Ishikawa (cell line): ENCODE measurements around the gene EREG.

Experiments
- EGR1 ChIP-seq: IDR thresholded peaks from 2 replicates; pipeline ENCODE4 v1.6.1; 2012
- EP300 ChIP-seq: IDR thresholded peaks from 2 replicates; pipeline ENCODE4 v1.6.1; 2012; ENCODE audit warnings: borderline replicate concordance
- MAX ChIP-seq: IDR thresholded peaks from 2 replicates; pipeline ENCODE4 v1.6.1; 2012
- RAD21 ChIP-seq: IDR thresholded peaks from 2 replicates; pipeline ENCODE4 v1.6.1; 2012; ENCODE audit warnings: low read depth
- TAF1 ChIP-seq: IDR thresholded peaks from 2 replicates; pipeline ENCODE4 v1.6.1; 2012; ENCODE audit warnings: low read depth, mild to moderate bottlenecking
- TEAD4 ChIP-seq: IDR thresholded peaks from 2 replicates; pipeline ENCODE4 v1.6.1; 2012
- YY1 ChIP-seq: IDR thresholded peaks from 2 replicates; pipeline ENCODE4 v1.6.1; 2012; ENCODE audit warnings: low read depth

DNA sequence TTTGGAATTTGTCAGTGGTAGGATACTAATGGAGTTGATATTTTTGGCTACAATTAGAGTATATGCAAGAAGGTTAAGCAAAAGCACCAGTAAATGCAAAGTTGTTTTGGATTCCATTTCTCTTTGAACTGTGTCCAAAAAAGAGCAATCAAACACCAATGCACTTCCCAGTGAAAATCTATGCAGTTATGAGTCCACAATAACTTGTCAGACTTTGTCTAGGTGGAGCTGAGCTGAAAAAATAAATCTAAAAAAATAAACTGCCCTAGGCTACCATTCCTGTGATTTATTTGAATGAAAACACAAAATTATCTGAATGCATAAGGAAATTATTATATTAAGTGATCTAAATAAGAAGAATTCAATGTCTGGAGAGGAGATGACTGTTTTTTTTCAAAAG is 42.9 kb downstream of the EREG start:
- TF ChIP-seq MAX (no peak), TAF1 (no peak), RAD21 (no peak), YY1 (no peak), EGR1 (no peak), TEAD4 (no peak), EP300 (no peak)
